Measurements from ENCODE around the gene SPRY4. TPM values are rescaled to one million over a fixed set of nuclear protein-coding genes. Genes with fewer than 3 reads are reported as not detected.
"Not testable (repeated sequence)": the region's sequence is repeated elsewhere in the genome, so short reads cannot be mapped to it uniquely, and the experiment has no call there.

Gene SPRY4
- total RNA-seq, 4 donors from 2014 or later: 15.4 to 29.0 (median 24.5) TPM

DNA sequence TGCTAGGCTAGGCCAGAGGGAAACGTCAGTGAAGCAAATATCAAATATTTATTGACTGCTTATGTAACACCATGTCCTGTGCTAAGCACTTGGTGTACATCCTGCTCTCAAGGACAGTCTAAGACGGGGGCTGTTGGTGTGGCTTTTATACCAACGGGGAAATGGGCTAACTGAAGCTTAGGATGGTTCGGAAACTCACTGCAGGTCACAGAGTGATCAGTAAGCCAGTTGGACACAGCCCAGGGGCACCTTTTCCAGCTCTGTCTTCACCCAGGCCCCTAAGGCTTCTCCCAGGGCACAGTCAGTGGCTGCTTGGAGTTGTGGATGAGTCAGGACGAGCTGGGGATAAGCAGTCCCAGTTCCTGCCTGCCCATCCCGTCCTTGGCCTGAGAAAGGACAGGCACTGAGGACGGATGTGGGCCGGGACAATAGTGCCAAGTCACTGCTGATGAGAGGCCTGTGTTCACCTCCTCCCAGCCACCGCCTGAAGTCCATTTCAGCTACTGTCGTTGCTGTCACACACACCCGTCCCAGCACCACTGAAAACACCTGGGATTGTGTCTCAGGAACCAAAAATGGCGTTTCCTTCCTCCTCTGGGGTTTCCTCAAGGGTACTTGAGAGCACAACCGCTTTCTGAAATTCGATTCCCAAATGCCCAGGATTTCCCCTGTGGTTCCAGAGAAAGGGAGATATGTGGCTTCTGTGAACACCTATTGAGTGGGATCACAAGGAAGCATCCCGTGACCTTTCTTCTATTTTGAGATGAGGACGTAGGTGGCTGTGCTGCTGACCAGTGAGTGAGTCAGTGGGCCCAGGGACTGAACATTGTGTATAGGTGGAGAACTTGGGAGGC lies 17.5 kb upstream of the SPRY4 start:
- Histone ChIP-seq H3K9me3 (peaks cover 0 to 28% (median 20%) of the 10 kb centered on the region in 4 donors), H3K4me3 (no peak overlapping the region), H3K27me3 (no peaks in the 10 kb centered on the region), H3K36me3 (no peaks in the 10 kb centered on the region), H3K27ac (replicated peaks in 1 of 4) (no peak overlapping the region), H3K4me1 (peaks cover 0 to 9% (median 3%) of the 10 kb centered on the region in 4 donors)
- no peak for DNase-seq (ENCODE audit: extremely low spot score)
- WGBS: 86% methylated on average over 16 of the region's 16 CpGs
- intact Hi-C loops (cut with DNase I): no loop called here
- TF ChIP-seq POLR2A (IDR thresholded peaks at IDR 0.05; ENCODE audit: low read depth) (no peak), POLR2AphosphoS5 (IDR thresholded peaks at IDR 0.05) (no peak), EP300 (IDR thresholded peaks at IDR 0.05) (no peak)
- TF ChIP-seq, protein P1, sequence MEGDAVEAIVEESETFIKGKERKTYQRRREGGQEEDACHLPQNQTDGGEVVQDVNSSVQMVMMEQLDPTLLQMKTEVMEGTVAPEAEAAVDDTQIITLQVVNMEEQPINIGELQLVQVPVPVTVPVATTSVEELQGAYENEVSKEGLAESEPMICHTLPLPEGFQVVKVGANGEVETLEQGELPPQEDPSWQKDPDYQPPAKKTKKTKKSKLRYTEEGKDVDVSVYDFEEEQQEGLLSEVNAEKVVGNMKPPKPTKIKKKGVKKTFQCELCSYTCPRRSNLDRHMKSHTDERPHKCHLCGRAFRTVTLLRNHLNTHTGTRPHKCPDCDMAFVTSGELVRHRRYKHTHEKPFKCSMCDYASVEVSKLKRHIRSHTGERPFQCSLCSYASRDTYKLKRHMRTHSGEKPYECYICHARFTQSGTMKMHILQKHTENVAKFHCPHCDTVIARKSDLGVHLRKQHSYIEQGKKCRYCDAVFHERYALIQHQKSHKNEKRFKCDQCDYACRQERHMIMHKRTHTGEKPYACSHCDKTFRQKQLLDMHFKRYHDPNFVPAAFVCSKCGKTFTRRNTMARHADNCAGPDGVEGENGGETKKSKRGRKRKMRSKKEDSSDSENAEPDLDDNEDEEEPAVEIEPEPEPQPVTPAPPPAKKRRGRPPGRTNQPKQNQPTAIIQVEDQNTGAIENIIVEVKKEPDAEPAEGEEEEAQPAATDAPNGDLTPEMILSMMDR (IDR thresholded peaks at IDR 0.05): no peak

DNA sequence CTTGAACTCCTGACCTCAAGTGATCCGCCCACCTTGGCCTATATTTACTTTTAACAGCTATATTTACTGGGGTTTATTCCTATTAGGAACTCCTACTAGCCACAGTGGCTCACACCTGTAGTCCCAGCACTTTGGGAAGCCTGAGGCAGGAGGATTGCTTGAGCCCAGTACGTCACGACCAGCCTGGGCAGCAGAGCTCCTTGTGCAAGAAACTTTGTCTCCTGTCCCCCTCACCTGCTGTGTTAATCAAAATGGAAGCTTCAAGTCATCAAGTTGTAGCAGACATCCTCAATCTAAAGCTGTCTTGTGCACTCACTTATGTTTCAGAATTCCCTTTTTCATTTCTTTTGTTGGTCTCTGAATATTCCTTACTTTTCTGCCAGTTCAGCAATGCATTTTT lies 15.0 kb upstream of the SPRY4 start:
- Histone ChIP-seq H3K27me3 (no peaks in the 10 kb centered on the region), H3K27ac (replicated peaks in 1 of 4) (no peak overlapping the region), H3K36me3 (no peaks in the 10 kb centered on the region), H3K4me3 (no peak overlapping the region), H3K4me1 (no peaks in the 10 kb centered on the region), H3K9me3 (peaks cover 0 to 14% (median 11%) of the 10 kb centered on the region in 4 donors)
- TF ChIP-seq POLR2AphosphoS5 (IDR thresholded peaks at IDR 0.05) (no peak), EP300 (IDR thresholded peaks at IDR 0.05) (no peak), POLR2A (IDR thresholded peaks at IDR 0.05; ENCODE audit: low read depth) (no peak)
- TF ChIP-seq, protein P1 (IDR thresholded peaks at IDR 0.05): no peak
- no peak for DNase-seq (ENCODE audit: extremely low spot score)
- 98% methylated on average over 3 of the region's 3 CpGs for WGBS
- intact Hi-C loops (cut with DNase I): no loop called here

DNA sequence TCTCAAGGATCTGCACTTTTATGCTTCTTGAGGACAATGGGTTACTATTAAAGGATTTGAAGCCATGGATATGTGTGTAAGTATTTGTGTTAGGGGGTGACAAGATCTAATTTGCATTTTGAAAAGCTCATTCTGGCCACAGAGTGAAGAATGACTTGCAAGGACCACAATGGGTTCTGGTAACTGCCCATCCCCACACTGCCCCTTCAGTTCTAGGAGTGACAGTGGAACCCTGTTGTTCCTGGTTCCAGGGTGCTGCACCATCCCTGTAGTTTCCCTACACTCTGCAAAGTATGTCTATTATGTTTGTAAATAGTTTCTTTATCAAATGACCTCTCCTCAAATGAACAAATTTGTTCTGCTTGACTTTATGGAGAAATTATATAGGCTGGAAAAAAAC lies 9.7 kb upstream of the SPRY4 start:
- H3K4me3 ChIP-seq: no peak overlapping the region
- no peak overlapping the region for H3K27ac ChIP-seq (replicated peaks in 1 of 4)
- DNase-seq (ENCODE audit: extremely low spot score): no peak
- no peaks in the 10 kb centered on the region for H3K36me3 ChIP-seq
- intact Hi-C loops (cut with DNase I): no loop called here
- no peaks in the 10 kb centered on the region for H3K27me3 ChIP-seq
- no peaks in the 10 kb centered on the region for H3K4me1 ChIP-seq
- TF ChIP-seq EP300 (IDR thresholded peaks at IDR 0.05) (no peak), POLR2A (IDR thresholded peaks at IDR 0.05; ENCODE audit: low read depth) (no peak), POLR2AphosphoS5 (IDR thresholded peaks at IDR 0.05) (no peak)
- TF ChIP-seq, protein P1 (IDR thresholded peaks at IDR 0.05): no peak
- H3K9me3 ChIP-seq: no peaks in the 10 kb centered on the region

DNA sequence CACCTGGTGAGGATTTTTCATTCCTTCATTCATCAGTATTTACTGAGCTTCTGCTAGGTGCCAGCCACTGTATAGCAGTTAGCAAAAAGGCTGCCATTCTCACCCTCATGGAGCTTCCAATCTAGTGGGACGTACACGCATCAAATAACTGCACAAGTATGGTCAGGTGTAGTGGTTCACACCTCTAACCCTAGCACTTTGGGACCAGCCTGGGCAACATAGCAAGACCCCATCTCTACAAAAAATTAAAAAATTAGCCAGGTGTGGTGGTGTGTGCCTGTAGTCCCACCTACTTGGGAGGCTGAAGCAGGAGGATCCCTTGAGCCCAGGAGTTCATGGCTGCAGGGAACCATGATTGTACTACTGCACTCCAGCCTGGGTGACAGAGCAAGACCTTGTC lies 8.9 kb upstream of the SPRY4 start:
- intact Hi-C loops (cut with DNase I); H3K4me3 ChIP-seq; H3K36me3 ChIP-seq; H3K4me1 ChIP-seq; H3K27me3 ChIP-seq; H3K9me3 ChIP-seq; H3K27ac ChIP-seq (replicated peaks in 1 of 4); DNase-seq (ENCODE audit: extremely low spot score): not testable (repeated sequence)
- 96% methylated on average over 2 of the region's 2 CpGs for WGBS

DNA sequence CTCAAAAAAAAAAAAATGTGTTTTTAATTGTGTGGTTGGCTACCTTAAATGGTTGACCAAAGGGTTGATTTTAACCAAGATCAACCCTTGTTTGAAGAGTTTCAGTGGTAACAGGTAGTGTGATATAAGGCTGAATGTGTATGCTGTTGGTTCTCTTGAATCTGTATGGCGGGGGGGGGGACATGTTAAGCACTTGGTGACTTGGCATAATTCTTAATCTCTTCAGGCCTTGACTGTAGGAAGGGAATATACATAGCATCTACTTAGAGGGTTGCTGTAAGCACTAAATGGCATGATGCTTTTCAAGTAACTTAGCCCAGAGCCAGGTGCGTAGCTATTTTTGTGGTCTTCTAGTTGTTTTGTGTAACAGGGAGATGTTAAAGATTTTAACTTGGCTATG lies 5.6 kb upstream of the SPRY4 start:
- intact Hi-C loops (cut with DNase I): no loop called here

More for the DNA sequence above, 5.6 kb upstream of the SPRY4 start:
- Histone ChIP-seq H3K27ac (replicated peaks in 1 of 4) (no peak overlapping the region), H3K4me1 (peaks cover 9 to 14% (median 14%) of the 10 kb centered on the region in 4 donors), H3K9me3 (no peaks in the 10 kb centered on the region), H3K27me3 (peaks cover 0 to 9% (median 0%) of the 10 kb centered on the region in 4 donors), H3K4me3 (no peak overlapping the region), H3K36me3 (no peaks in the 10 kb centered on the region)
- no peak for DNase-seq (ENCODE audit: extremely low spot score)
- TF ChIP-seq, protein P1 (IDR thresholded peaks at IDR 0.05): no peak
- TF ChIP-seq POLR2A (IDR thresholded peaks at IDR 0.05; ENCODE audit: low read depth): no peak
- TF ChIP-seq POLR2AphosphoS5 (IDR thresholded peaks at IDR 0.05): no peak
- WGBS: 100% methylated on average over 1 of the region's 2 CpGs

Measured in esophagus muscularis mucosa (tissue), 4 donors.